ENCODE results near the gene PTTG1IP.
"Not testable (repeated sequence)": the region's sequence is repeated elsewhere in the genome, so short reads cannot be mapped to it uniquely, and the experiment has no call there.

Gene PTTG1IP

GRCh38 chr21:44834231-44834950, 39.1 kb downstream of the PTTG1IP start:
- peaks cover 6% of the 10 kb centered on the region for H3K4me1 Mint-ChIP-seq
- no peaks in the 10 kb centered on the region for H3K9me3 Mint-ChIP-seq
- H3K27ac Mint-ChIP-seq (ENCODE audit: low read depth) = no peak overlapping the region
- H3K36me3 Mint-ChIP-seq (ENCODE audit: insufficient read depth) = no peaks in the 10 kb centered on the region
- no peak overlapping the region for H3K4me3 Mint-ChIP-seq
- ATAC-seq (replicated peaks; ENCODE audit: extremely low read depth, poor library complexity, severe bottlenecking) (no peak), DNase-seq (ENCODE audit: low spot score in 2 of 2) (no peak)
- no peaks in the 10 kb centered on the region for H3K27me3 Mint-ChIP-seq

GRCh38 chr21:44833663-44834062, 39.8 kb downstream of the PTTG1IP start:
- no peaks in the 10 kb centered on the region for H3K36me3 Mint-ChIP-seq (ENCODE audit: insufficient read depth)
- no peak for ATAC-seq (replicated peaks; ENCODE audit: extremely low read depth, poor library complexity, severe bottlenecking)
- H3K4me1 Mint-ChIP-seq = peaks cover 6% of the 10 kb centered on the region
- no peak overlapping the region for H3K27ac Mint-ChIP-seq (ENCODE audit: low read depth)
- DNase-seq (ENCODE audit: low spot score in 2 of 2) = no peak
- H3K4me3 Mint-ChIP-seq = no peak overlapping the region
- H3K27me3 Mint-ChIP-seq = no peaks in the 10 kb centered on the region
- H3K9me3 Mint-ChIP-seq = no peaks in the 10 kb centered on the region

GRCh38 chr21:44832516-44833255, 40.8 kb downstream of the PTTG1IP start:
- not testable (repeated sequence) for H3K27me3 Mint-ChIP-seq; H3K4me3 Mint-ChIP-seq; DNase-seq (ENCODE audit: low spot score in 2 of 2); H3K9me3 Mint-ChIP-seq; ATAC-seq (replicated peaks; ENCODE audit: extremely low read depth, poor library complexity, severe bottlenecking); H3K4me1 Mint-ChIP-seq; H3K36me3 Mint-ChIP-seq (ENCODE audit: insufficient read depth); H3K27ac Mint-ChIP-seq (ENCODE audit: low read depth)

GRCh38 chr21:44831227-44831860, 42.1 kb downstream of the PTTG1IP start:
- Mint-ChIP-seq H3K9me3 (peaks cover 8% of the 10 kb centered on the region), H3K4me1 (peaks cover 6% of the 10 kb centered on the region), H3K27ac (ENCODE audit: low read depth) (no peak overlapping the region), H3K27me3 (peaks cover 17% of the 10 kb centered on the region), H3K36me3 (ENCODE audit: insufficient read depth) (no peaks in the 10 kb centered on the region), H3K4me3 (no peak overlapping the region)
- DNase-seq (ENCODE audit: low spot score in 2 of 2) = no peak
- ATAC-seq (replicated peaks; ENCODE audit: extremely low read depth, poor library complexity, severe bottlenecking) = no peak

GRCh38 chr21:44829507-44830092, 43.9 kb downstream of the PTTG1IP start:
- Mint-ChIP-seq H3K27me3 (peaks cover 17% of the 10 kb centered on the region), H3K36me3 (ENCODE audit: insufficient read depth) (no peaks in the 10 kb centered on the region), H3K4me3 (no peak overlapping the region), H3K27ac (ENCODE audit: low read depth) (no peak overlapping the region), H3K9me3 (peaks cover 8% of the 10 kb centered on the region), H3K4me1 (peaks cover 6% of the 10 kb centered on the region)
- DNase-seq (ENCODE audit: low spot score in 2 of 2) (no peak), ATAC-seq (replicated peaks; ENCODE audit: extremely low read depth, poor library complexity, severe bottlenecking) (no peak)

- Mint-ChIP-seq H3K4me3 (no peak overlapping the region), H3K27me3 (peaks cover 17% of the 10 kb centered on the region), H3K27ac (ENCODE audit: low read depth) (no peak overlapping the region), H3K9me3 (peaks cover 12% of the 10 kb centered on the region), H3K36me3 (ENCODE audit: insufficient read depth) (no peaks in the 10 kb centered on the region), H3K4me1 (peaks cover 6% of the 10 kb centered on the region)
- DNase-seq (ENCODE audit: low spot score in 2 of 2) (no peak), ATAC-seq (replicated peaks; ENCODE audit: extremely low read depth, poor library complexity, severe bottlenecking) (no peak)
Measured at GRCh38 chr21:44828362-44829056, 45.0 kb downstream of the PTTG1IP start.

GRCh38 chr21:44823179-44823660, 50.3 kb downstream of the PTTG1IP start:
- H3K27ac Mint-ChIP-seq (ENCODE audit: low read depth) = no peak overlapping the region

GRCh38 chr21:44822484-44823178, 50.9 kb downstream of the PTTG1IP start:
- peaks cover 7% of the 10 kb centered on the region for H3K27me3 Mint-ChIP-seq
- peaks cover 17% of the 10 kb centered on the region for H3K9me3 Mint-ChIP-seq
- no peak overlapping the region for H3K27ac Mint-ChIP-seq (ENCODE audit: low read depth)
- ATAC-seq (replicated peaks; ENCODE audit: extremely low read depth, poor library complexity, severe bottlenecking) = no peak
- H3K4me1 Mint-ChIP-seq = no peaks in the 10 kb centered on the region
- H3K36me3 Mint-ChIP-seq (ENCODE audit: insufficient read depth) = peaks cover 5% of the 10 kb centered on the region
- no peak for DNase-seq (ENCODE audit: low spot score in 2 of 2)
- no peak overlapping the region for H3K4me3 Mint-ChIP-seq

More at GRCh38 chr21:44823179-44823660, 50.3 kb downstream of the PTTG1IP start:
- no peaks in the 10 kb centered on the region for H3K4me1 Mint-ChIP-seq
- H3K9me3 Mint-ChIP-seq = peaks cover 21% of the 10 kb centered on the region
- peaks cover 13% of the 10 kb centered on the region for H3K27me3 Mint-ChIP-seq
- peaks cover 5% of the 10 kb centered on the region for H3K36me3 Mint-ChIP-seq (ENCODE audit: insufficient read depth)
- H3K4me3 Mint-ChIP-seq = no peak overlapping the region
- DNase-seq (ENCODE audit: low spot score in 2 of 2) = no peak
- ATAC-seq (replicated peaks; ENCODE audit: extremely low read depth, poor library complexity, severe bottlenecking) = no peak

GRCh38 chr21:44820851-44821250, 52.6 kb downstream of the PTTG1IP start:
- H3K36me3 Mint-ChIP-seq (ENCODE audit: insufficient read depth) = peaks cover 12% of the 10 kb centered on the region
- H3K9me3 Mint-ChIP-seq = peaks cover 17% of the 10 kb centered on the region
- DNase-seq (ENCODE audit: low spot score in 2 of 2) = no peak

GRCh38 chr21:44819283-44820243, 53.9 kb downstream of the PTTG1IP start:
- Mint-ChIP-seq H3K9me3 (peaks cover 17% of the 10 kb centered on the region), H3K27ac (ENCODE audit: low read depth) (no peak overlapping the region), H3K4me1 (peaks cover 6% of the 10 kb centered on the region), H3K4me3 (peak overlapping the region; percentile 47), H3K27me3 (no peaks in the 10 kb centered on the region), H3K36me3 (ENCODE audit: insufficient read depth) (peaks cover 12% of the 10 kb centered on the region)
- no peak for DNase-seq (ENCODE audit: low spot score in 2 of 2)
- no peak for ATAC-seq (replicated peaks; ENCODE audit: extremely low read depth, poor library complexity, severe bottlenecking)

More at GRCh38 chr21:44820851-44821250, 52.6 kb downstream of the PTTG1IP start:
- H3K4me3 Mint-ChIP-seq = no peak overlapping the region
- ATAC-seq (replicated peaks; ENCODE audit: extremely low read depth, poor library complexity, severe bottlenecking) = no peak
- peaks cover 6% of the 10 kb centered on the region for H3K4me1 Mint-ChIP-seq
- H3K27ac Mint-ChIP-seq (ENCODE audit: low read depth) = no peak overlapping the region
- no peaks in the 10 kb centered on the region for H3K27me3 Mint-ChIP-seq

- no peak for ATAC-seq (replicated peaks; ENCODE audit: extremely low read depth, poor library complexity, severe bottlenecking)
- DNase-seq (ENCODE audit: low spot score in 2 of 2) = no peak
- no peak overlapping the region for H3K27ac Mint-ChIP-seq (ENCODE audit: low read depth)
- H3K36me3 Mint-ChIP-seq (ENCODE audit: insufficient read depth) = peaks cover 12% of the 10 kb centered on the region
- no peaks in the 10 kb centered on the region for H3K27me3 Mint-ChIP-seq
- peaks cover 14% of the 10 kb centered on the region for H3K9me3 Mint-ChIP-seq
- peaks cover 6% of the 10 kb centered on the region for H3K4me1 Mint-ChIP-seq
- H3K4me3 Mint-ChIP-seq = peak overlapping the region; percentile 79
Measured at GRCh38 chr21:44818640-44819011, 54.9 kb downstream of the PTTG1IP start.

All from central memory CD8-positive, alpha-beta T cell (primary cell).